Thoracic aorta (tissue), 2 donors: ENCODE results near the gene CYP4F11. TPM values are rescaled to one million over a fixed set of nuclear protein-coding genes. Genes with fewer than 3 reads are reported as not detected.

ENCODE experiments used
- ATAC-seq: fragments of 150-250 bp; one replicate; pipeline ENCODE4 v1.8.0; 2017; ENCODE audit warnings: low read depth; ENCODE audit not compliant: insufficient number of reproducible peaks, low FRiP score
- DNase-seq: peaks from one replicate; pipeline ENCODE4 v3.0.0-alpha.2; 2020; ENCODE audit warnings: low spot score
- H3K27ac ChIP-seq, 2 donors: fragments of 200-600 bp; sonication (generic); 1 replicate in 1 of 2; 2 replicates in 1 of 2; pipeline ENCODE4 v1.5.1; 2016; ENCODE audit warnings: mild to moderate bottlenecking in 2 of 2, moderate library complexity in 2 of 2
- H3K27me3 ChIP-seq: fragments of 200-600 bp; sonication (generic); replicated peaks from 2 replicates; pipeline ENCODE4 v1.6.0; 2016; ENCODE audit warnings: mild to moderate bottlenecking; ENCODE audit not compliant: insufficient read depth
- H3K36me3 ChIP-seq: fragments of 200-600 bp; sonication (generic); one replicate; pipeline ENCODE4 v1.5.1; 2016
- H3K4me1 ChIP-seq, 2 donors: fragments of 200-600 bp; sonication (generic); 1 replicate in 1 of 2; 2 replicates in 1 of 2; pipeline versions ENCODE4 v1.5.1 to v1.6.0; 2016; ENCODE audit warnings: low read depth in 2 of 2, mild to moderate bottlenecking in 1 of 2; ENCODE audit not compliant: control insufficient read depth in 1 of 2
- H3K4me3 ChIP-seq: fragments of 200-600 bp; sonication (generic); 2 replicates; pipeline ENCODE4 v1.5.1; 2016; ENCODE audit warnings: mild to moderate bottlenecking
- H3K9me3 ChIP-seq: fragments of 200-600 bp; sonication (generic); 2 replicates; pipeline ENCODE4 v1.5.1; 2016
- CTCF ChIP-seq: fragments of 200-600 bp; sonication (generic); IDR thresholded peaks from one replicate; pipeline ENCODE4 v1.5.1; 2019; ENCODE audit warnings: antibody characterized with exemption
- total RNA-seq, 2 donors: library from RNA; depleted of rRNA; stranded (reverse); fragments of >200 nt; gene quantifications; one replicate each; pipeline versions ENCODE4 v1.1.0 to v1.2.3, GENCODE V29; 2016

Gene CYP4F11
- total RNA-seq, 2 donors from 2014 or later, result 9.6 to 12.9 TPM

DNA sequence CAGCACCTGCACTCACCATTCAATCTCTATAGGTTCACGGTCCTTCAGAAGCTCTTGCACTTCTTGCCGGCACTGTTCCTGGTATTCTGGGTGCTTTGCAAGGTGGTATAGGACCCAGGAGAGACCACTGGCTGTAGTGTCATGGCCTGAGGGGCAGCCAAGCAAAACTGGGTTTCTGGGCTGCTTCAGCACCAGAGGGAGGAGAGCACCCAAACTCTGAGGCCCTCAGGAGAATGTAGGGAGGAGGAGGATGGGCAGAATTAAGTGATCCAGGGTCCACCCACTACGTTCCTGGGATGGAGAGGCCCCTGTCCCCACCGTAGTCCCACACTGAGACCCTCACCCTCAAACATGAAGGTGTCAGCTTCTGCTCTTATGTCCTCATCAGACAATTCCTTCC lies 12.3 kb downstream of the CYP4F11 start:
- Histone ChIP-seq H3K27me3 (no peaks in the 10 kb centered on the region), H3K9me3 (no peaks in the 10 kb centered on the region), H3K27ac (no peak overlapping the region), H3K4me3 (no peak overlapping the region), H3K36me3 (peaks cover 2% of the 10 kb centered on the region), H3K4me1 (no peaks in the 10 kb centered on the region)
- DNase-seq (no peak), ATAC-seq (no peak)
- no peak for TF ChIP-seq CTCF

- H3K4me3 ChIP-seq, result no peak overlapping the region
- peaks cover 2% of the 10 kb centered on the region for H3K36me3 ChIP-seq
- H3K9me3 ChIP-seq, result peaks cover 7% of the 10 kb centered on the region
- no peak for DNase-seq
- no peaks in the 10 kb centered on the region for H3K27me3 ChIP-seq
- no peak overlapping the region for H3K27ac ChIP-seq
- no peak for ATAC-seq
- no peaks in the 10 kb centered on the region for H3K4me1 ChIP-seq
- no peak for TF ChIP-seq CTCF
Observed at GRCh38 chr19:15919243-15919642, 15.1 kb downstream of the CYP4F11 start.

DNA sequence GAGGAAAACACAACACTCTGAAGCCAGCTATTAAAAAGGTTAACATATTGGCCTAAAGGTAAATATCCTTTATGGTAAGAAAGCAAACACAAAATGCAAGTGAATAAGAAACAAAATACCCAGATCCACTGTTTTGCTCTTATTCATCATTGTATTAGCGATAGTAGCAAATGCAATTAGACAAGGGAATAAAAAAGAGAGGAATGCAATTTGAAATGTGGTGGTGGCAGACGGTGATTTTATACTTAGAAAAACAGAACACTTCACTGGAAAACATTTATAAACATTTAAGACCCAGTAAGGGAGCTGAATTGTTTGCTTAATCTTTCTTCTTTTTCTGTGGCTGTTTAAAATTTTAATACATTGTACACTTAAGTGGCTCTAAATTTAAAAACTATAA lies 19.2 kb downstream of the CYP4F11 start:
- ATAC-seq, result no peak
- Histone ChIP-seq H3K4me1 (no peaks in the 10 kb centered on the region), H3K27ac (no peak overlapping the region), H3K27me3 (no peaks in the 10 kb centered on the region), H3K36me3 (peaks cover 2% of the 10 kb centered on the region), H3K4me3 (no peak overlapping the region), H3K9me3 (peaks cover 7% of the 10 kb centered on the region)
- no peak for DNase-seq
- TF ChIP-seq CTCF, result no peak

DNA sequence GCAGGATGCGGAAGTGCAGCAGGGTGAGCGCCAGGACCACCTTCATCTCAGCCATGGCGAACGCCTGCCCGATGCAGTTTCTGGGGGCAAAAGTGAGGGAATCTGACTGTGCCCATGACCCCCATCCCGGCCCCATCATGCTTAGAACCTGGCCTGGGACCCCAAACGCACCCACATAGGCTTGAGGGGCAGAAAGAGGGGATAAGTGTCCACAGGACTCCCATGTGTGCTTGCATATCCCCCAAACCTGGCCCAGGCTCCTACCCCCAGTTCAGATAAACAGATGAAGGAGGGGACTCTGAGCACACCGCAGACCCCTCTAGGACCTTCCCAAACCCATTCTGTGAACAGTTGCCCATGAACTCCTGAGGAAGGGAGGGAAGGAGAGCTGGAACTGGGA lies 20.5 kb downstream of the CYP4F11 start:
- H3K27ac ChIP-seq, result no peak overlapping the region
- ATAC-seq (no peak), DNase-seq (no peak)
- peaks cover 7% of the 10 kb centered on the region for H3K9me3 ChIP-seq
- H3K36me3 ChIP-seq, result peaks cover 2% of the 10 kb centered on the region
- H3K27me3 ChIP-seq, result no peaks in the 10 kb centered on the region
- TF ChIP-seq CTCF, result no peak
- no peaks in the 10 kb centered on the region for H3K4me1 ChIP-seq
- H3K4me3 ChIP-seq, result no peak overlapping the region

DNA sequence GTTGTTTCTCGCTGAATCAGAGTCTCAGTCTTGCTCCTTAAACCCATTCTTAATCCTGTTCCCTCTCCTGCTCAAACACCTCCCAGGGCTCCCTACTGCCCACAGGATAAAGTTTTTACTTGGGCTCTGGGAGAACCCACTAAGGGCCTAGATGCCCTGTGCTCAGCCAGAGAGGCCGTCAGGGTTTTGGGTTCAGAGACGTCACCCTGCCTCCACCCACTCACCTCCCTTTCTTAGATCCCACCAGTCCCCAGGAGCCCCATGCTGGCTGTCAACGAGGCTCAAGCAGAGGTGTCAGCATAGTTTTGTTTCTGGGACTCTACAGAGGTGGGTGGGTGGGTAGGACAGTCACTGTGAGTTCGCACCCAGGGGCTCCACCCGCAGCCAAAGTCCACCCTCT lies 20.9 kb downstream of the CYP4F11 start:
- DNase-seq (no peak), ATAC-seq (no peak)
- peaks cover 2% of the 10 kb centered on the region for H3K36me3 ChIP-seq
- peaks cover 7% of the 10 kb centered on the region for H3K9me3 ChIP-seq
- H3K27me3 ChIP-seq, result no peaks in the 10 kb centered on the region
- no peaks in the 10 kb centered on the region for H3K4me1 ChIP-seq
- no peak overlapping the region for H3K27ac ChIP-seq
- H3K4me3 ChIP-seq, result no peak overlapping the region
- TF ChIP-seq CTCF, result no peak
